Measurements from ENCODE around the gene PRR16. TPM values are rescaled to one million over a fixed set of nuclear protein-coding genes. Genes with fewer than 3 reads are reported as not detected.

Gene PRR16
- total and polyA plus RNA-seq, 2 experiments from 2014 or later, result 1.0 to 1.7 TPM

GRCh38 chr5:120510994-120511686, 47.0 kb downstream of the PRR16 start (continued):
- TF ChIP-seq, protein P1, sequence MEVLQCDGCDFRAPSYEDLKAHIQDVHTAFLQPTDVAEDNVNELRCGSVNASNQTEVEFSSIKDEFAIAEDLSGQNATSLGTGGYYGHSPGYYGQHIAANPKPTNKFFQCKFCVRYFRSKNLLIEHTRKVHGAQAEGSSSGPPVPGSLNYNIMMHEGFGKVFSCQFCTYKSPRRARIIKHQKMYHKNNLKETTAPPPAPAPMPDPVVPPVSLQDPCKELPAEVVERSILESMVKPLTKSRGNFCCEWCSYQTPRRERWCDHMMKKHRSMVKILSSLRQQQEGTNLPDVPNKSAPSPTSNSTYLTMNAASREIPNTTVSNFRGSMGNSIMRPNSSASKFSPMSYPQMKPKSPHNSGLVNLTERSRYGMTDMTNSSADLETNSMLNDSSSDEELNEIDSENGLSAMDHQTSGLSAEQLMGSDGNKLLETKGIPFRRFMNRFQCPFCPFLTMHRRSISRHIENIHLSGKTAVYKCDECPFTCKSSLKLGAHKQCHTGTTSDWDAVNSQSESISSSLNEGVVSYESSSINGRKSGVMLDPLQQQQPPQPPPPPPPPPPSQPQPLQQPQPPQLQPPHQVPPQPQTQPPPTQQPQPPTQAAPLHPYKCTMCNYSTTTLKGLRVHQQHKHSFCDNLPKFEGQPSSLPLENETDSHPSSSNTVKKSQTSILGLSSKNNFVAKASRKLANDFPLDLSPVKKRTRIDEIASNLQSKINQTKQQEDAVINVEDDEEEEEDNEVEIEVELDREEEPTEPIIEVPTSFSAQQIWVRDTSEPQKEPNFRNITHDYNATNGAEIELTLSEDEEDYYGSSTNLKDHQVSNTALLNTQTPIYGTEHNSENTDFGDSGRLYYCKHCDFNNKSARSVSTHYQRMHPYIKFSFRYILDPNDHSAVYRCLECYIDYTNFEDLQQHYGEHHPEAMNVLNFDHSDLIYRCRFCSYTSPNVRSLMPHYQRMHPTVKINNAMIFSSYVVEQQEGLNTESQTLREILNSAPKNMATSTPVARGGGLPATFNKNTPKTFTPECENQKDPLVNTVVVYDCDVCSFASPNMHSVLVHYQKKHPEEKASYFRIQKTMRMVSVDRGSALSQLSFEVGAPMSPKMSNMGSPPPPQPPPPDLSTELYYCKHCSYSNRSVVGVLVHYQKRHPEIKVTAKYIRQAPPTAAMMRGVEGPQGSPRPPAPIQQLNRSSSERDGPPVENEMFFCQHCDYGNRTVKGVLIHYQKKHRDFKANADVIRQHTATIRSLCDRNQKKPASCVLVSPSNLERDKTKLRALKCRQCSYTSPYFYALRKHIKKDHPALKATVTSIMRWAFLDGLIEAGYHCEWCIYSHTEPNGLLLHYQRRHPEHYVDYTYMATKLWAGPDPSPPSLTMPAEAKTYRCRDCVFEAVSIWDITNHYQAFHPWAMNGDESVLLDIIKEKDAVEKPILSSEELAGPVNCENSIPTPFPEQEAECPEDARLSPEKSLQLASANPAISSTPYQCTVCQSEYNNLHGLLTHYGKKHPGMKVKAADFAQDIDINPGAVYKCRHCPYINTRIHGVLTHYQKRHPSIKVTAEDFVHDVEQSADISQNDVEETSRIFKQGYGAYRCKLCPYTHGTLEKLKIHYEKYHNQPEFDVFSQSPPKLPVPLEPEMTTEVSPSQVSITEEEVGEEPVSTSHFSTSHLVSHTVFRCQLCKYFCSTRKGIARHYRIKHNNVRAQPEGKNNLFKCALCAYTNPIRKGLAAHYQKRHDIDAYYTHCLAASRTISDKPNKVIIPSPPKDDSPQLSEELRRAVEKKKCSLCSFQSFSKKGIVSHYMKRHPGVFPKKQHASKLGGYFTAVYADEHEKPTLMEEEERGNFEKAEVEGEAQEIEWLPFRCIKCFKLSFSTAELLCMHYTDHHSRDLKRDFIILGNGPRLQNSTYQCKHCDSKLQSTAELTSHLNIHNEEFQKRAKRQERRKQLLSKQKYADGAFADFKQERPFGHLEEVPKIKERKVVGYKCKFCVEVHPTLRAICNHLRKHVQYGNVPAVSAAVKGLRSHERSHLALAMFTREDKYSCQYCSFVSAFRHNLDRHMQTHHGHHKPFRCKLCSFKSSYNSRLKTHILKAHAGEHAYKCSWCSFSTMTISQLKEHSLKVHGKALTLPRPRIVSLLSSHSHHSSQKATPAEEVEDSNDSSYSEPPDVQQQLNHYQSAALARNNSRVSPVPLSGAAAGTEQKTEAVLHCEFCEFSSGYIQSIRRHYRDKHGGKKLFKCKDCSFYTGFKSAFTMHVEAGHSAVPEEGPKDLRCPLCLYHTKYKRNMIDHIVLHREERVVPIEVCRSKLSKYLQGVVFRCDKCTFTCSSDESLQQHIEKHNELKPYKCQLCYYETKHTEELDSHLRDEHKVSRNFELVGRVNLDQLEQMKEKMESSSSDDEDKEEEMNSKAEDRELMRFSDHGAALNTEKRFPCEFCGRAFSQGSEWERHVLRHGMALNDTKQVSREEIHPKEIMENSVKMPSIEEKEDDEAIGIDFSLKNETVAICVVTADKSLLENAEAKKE (CRISPR knock-in tag; IDR thresholded peaks at IDR 0.05), result no peak
- TF ChIP-seq, protein P2, sequence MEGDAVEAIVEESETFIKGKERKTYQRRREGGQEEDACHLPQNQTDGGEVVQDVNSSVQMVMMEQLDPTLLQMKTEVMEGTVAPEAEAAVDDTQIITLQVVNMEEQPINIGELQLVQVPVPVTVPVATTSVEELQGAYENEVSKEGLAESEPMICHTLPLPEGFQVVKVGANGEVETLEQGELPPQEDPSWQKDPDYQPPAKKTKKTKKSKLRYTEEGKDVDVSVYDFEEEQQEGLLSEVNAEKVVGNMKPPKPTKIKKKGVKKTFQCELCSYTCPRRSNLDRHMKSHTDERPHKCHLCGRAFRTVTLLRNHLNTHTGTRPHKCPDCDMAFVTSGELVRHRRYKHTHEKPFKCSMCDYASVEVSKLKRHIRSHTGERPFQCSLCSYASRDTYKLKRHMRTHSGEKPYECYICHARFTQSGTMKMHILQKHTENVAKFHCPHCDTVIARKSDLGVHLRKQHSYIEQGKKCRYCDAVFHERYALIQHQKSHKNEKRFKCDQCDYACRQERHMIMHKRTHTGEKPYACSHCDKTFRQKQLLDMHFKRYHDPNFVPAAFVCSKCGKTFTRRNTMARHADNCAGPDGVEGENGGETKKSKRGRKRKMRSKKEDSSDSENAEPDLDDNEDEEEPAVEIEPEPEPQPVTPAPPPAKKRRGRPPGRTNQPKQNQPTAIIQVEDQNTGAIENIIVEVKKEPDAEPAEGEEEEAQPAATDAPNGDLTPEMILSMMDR (conservative IDR thresholded peaks at IDR 0.05; ENCODE audit: low read depth in 2 of 2), result no peak
- TF ChIP-seq CREB1 (CRISPR knock-in tag; IDR thresholded peaks at IDR 0.05; ENCODE audit: low read depth) (no peak), POLR2AphosphoS5 (IDR thresholded peaks at IDR 0.05; ENCODE audit: low read depth) (no peak)

- peak; percentile 97 for ATAC-seq
- Histone ChIP-seq H3K27ac (ENCODE audit: low read depth) (peak overlapping the region; percentile 89), H3K4me1 (ENCODE audit: insufficient read depth) (peaks cover 58% of the 10 kb centered on the region), H2AFZ (peak overlapping the region; percentile 2; the same call in 1 of the 2 replicates), H3F3A (replicated peaks; ENCODE audit: low read depth) (no peaks in the 10 kb centered on the region), H3K27me3 (ENCODE audit: insufficient read depth) (no peaks in the 10 kb centered on the region), H3K9me2 (ENCODE audit: insufficient read depth) (peaks cover 3% of the 10 kb centered on the region; the same call in 1 of the 2 replicates), H3K36me3 (ENCODE audit: insufficient read depth) (no peaks in the 10 kb centered on the region), H4K20me1 (replicated peaks; ENCODE audit: insufficient read depth) (no peaks in the 10 kb centered on the region), H3K4me2 (peak overlapping the region; percentile 72), H3K4me3 (peak overlapping the region; percentile 5), H3K79me2 (replicated peaks; ENCODE audit: insufficient read depth) (no peaks in the 10 kb centered on the region)
- no peaks in the 10 kb centered on the region for H3K9me3 Mint-ChIP-seq
- H3K27me3 Mint-ChIP-seq (ENCODE audit: insufficient read depth, low read depth, poor library complexity), result peaks cover 4% of the 10 kb centered on the region
- peak; percentile 80 for DNase-seq (ENCODE audit: low spot score)
- no peaks in the 10 kb centered on the region for H3K36me3 Mint-ChIP-seq (ENCODE audit: low read depth)
- peaks cover 67% of the 10 kb centered on the region for H3K4me1 Mint-ChIP-seq
- H3K27ac Mint-ChIP-seq, result peak overlapping the region; percentile 67
- H3K4me3 Mint-ChIP-seq, result peak overlapping the region; percentile 28; the same call in 2 of the 3 replicates
- TF ChIP-seq ZNF114 (CRISPR knock-in tag; IDR thresholded peaks at IDR 0.05) (peak; percentile 78; the same call in 1 of the 2 replicates), POLR2AphosphoS5 (IDR thresholded peaks at IDR 0.05; ENCODE audit: low read depth) (peak; percentile 26; the same call in 1 of the 2 replicates), ETS1 (IDR thresholded peaks at IDR 0.05) (no peak; the same call in 1 of the 2 replicates)
Observed at GRCh38 chr5:120512068-120512467, 48.0 kb downstream of the PRR16 start.

Data from GM23338 (cell line).